GM19455 (cell line): ENCODE measurements around the gene FGFBP3.
"Not testable (repeated sequence)": the region's sequence is repeated elsewhere in the genome, so short reads cannot be mapped to it uniquely, and the experiment has no call there.

Experiments
- ATAC-seq: cut with Tn5 transposase; IDR thresholded peaks from one replicate; pipeline ENCODE4 v1.9.1; 2021; ENCODE audit not compliant: unreplicated experiment

The FGFBP3 gene

GRCh38 chr10:91901784-91902677 lies 7.3 kb downstream of the FGFBP3 start:
- no peak for ATAC-seq

- no peak for ATAC-seq
These were observed 11.9 kb downstream of the FGFBP3 start for GRCh38 chr10:91897421-91897820.

- no peak for ATAC-seq
These were observed 13.0 kb downstream of the FGFBP3 start for GRCh38 chr10:91896212-91896756.

- not testable (repeated sequence) for ATAC-seq
These were observed 15.0 kb downstream of the FGFBP3 start for GRCh38 chr10:91894261-91894685.

- no peak for ATAC-seq
These were observed 16.2 kb downstream of the FGFBP3 start for GRCh38 chr10:91893051-91893450.

GRCh38 chr10:91891125-91892001 lies 17.9 kb downstream of the FGFBP3 start:
- no peak for ATAC-seq

GRCh38 chr10:91887272-91888076 lies 21.8 kb downstream of the FGFBP3 start:
- no peak for ATAC-seq

- no peak for ATAC-seq
These were observed 22.4 kb downstream of the FGFBP3 start for GRCh38 chr10:91886954-91887271.

- ATAC-seq, result no peak
These were observed 23.8 kb downstream of the FGFBP3 start for GRCh38 chr10:91885362-91886079.

GRCh38 chr10:91884536-91884935 lies 24.8 kb downstream of the FGFBP3 start:
- no peak for ATAC-seq

GRCh38 chr10:91883549-91884444 lies 25.5 kb downstream of the FGFBP3 start:
- ATAC-seq, result no peak

GRCh38 chr10:91880310-91880709 lies 29.0 kb downstream of the FGFBP3 start:
- no peak for ATAC-seq

- no peak for ATAC-seq
These were observed 29.6 kb downstream of the FGFBP3 start for GRCh38 chr10:91879515-91880170.

GRCh38 chr10:91875779-91876178 lies 33.5 kb downstream of the FGFBP3 start:
- no peak for ATAC-seq

GRCh38 chr10:91875156-91875555 lies 34.1 kb downstream of the FGFBP3 start:
- ATAC-seq, result no peak

GRCh38 chr10:91865562-91866081 lies 43.7 kb downstream of the FGFBP3 start:
- no peak for ATAC-seq

GRCh38 chr10:91864744-91865143 lies 44.5 kb downstream of the FGFBP3 start:
- no peak for ATAC-seq

GRCh38 chr10:91864099-91864498 lies 45.2 kb downstream of the FGFBP3 start:
- ATAC-seq, result no peak
